ENCODE data around the gene HSFX2.
"Not testable (repeated sequence)": the region's sequence is repeated elsewhere in the genome, so short reads cannot be mapped to it uniquely, and the experiment has no call there.

The HSFX2 gene

GRCh38 chrX:149595214-149595613, at the start of gene HSFX2:
Gene HSFX2, minus strand, starts transcription at chrX:149595314. Its CDS starts 614 bp downstream, at chrX:149594700.
- not testable (repeated sequence) for DNase-seq (ENCODE audit: low read depth)

GRCh38 chrX:149643496-149643895, 48.4 kb upstream of the HSFX2 start:
- DNase-seq (ENCODE audit: low read depth) = no peak

GRCh38 chrX:149641835-149642234, 46.7 kb upstream of the HSFX2 start:
- DNase-seq (ENCODE audit: low read depth) = no peak

- DNase-seq (ENCODE audit: low read depth) = no peak
Measured at GRCh38 chrX:149641432-149641831, 46.3 kb upstream of the HSFX2 start.

GRCh38 chrX:149639568-149639967, 44.5 kb upstream of the HSFX2 start:
- no peak for DNase-seq (ENCODE audit: low read depth)

- no peak for DNase-seq (ENCODE audit: low read depth)
Measured at GRCh38 chrX:149638860-149639259, 43.7 kb upstream of the HSFX2 start.

- no peak for DNase-seq (ENCODE audit: low read depth)
Measured at GRCh38 chrX:149633511-149633910, 38.4 kb upstream of the HSFX2 start.

GRCh38 chrX:149631234-149632165, 36.4 kb upstream of the HSFX2 start, which contains the start of gene TMEM185A:
Gene TMEM185A, minus strand, starts transcription at chrX:149631792. Its CDS starts 212 bp downstream, at chrX:149631580.
- no peak for DNase-seq (ENCODE audit: low read depth)

GRCh38 chrX:149630681-149631233, 35.6 kb upstream of the HSFX2 start:
- no peak for DNase-seq (ENCODE audit: low read depth)

- DNase-seq (ENCODE audit: low read depth) = no peak
Measured at GRCh38 chrX:149629730-149630387, 34.7 kb upstream of the HSFX2 start.

- no peak for DNase-seq (ENCODE audit: low read depth)
Measured at GRCh38 chrX:149628768-149629167, 33.7 kb upstream of the HSFX2 start.

GRCh38 chrX:149628280-149628679, 33.2 kb upstream of the HSFX2 start:
- DNase-seq (ENCODE audit: low read depth) = no peak

- not testable (repeated sequence) for DNase-seq (ENCODE audit: low read depth)
Measured at GRCh38 chrX:149626829-149627228, 31.7 kb upstream of the HSFX2 start.

- DNase-seq (ENCODE audit: low read depth) = not testable (repeated sequence)
Measured at GRCh38 chrX:149619662-149620061, 24.5 kb upstream of the HSFX2 start.

- DNase-seq (ENCODE audit: low read depth) = no peak
Measured at GRCh38 chrX:149618871-149619270, 23.8 kb upstream of the HSFX2 start.

GRCh38 chrX:149611623-149612175, 16.6 kb upstream of the HSFX2 start:
- DNase-seq (ENCODE audit: low read depth) = no peak

- no peak for DNase-seq (ENCODE audit: low read depth)
Measured at GRCh38 chrX:149610511-149610910, 15.4 kb upstream of the HSFX2 start.

GRCh38 chrX:149607699-149608098, 12.6 kb upstream of the HSFX2 start:
- no peak for DNase-seq (ENCODE audit: low read depth)

GRCh38 chrX:149605248-149605885, 10.3 kb upstream of the HSFX2 start:
- DNase-seq (ENCODE audit: low read depth) = not testable (repeated sequence)

GRCh38 chrX:149598603-149599002, 3.5 kb upstream of the HSFX2 start:
- DNase-seq (ENCODE audit: low read depth) = not testable (repeated sequence)

GRCh38 chrX:149595943-149596342, 829 bp upstream of the HSFX2 start:
- DNase-seq (ENCODE audit: low read depth) = not testable (repeated sequence)

- not testable (repeated sequence) for DNase-seq (ENCODE audit: low read depth)
Measured at GRCh38 chrX:149590993-149591392, 4.1 kb downstream of the HSFX2 start.

Data from HS-27A (cell line).